Endothelial cell of umbilical vein (primary cell): Measurements from ENCODE around the gene SPG11. TPM values are rescaled to one million over a fixed set of nuclear protein-coding genes. Genes with fewer than 3 reads are reported as not detected.

Experiments
- BruUV-seq: library from RNA; stranded (reverse); fragments of 400-500 nt; replicated peaks from 2 replicates; lab custom pipeline; 2021; lab: Mats Ljungman, UMichigan
- CTCF ChIA-PET: fragments of 300-600, 350-600 bp; sonication (Branson Sonifier 250); formaldehyde crosslinking; loops from one replicate; lab custom pipeline; 2021; ENCODE audit warnings: antibody characterized with exemption, inconsistent platforms; lab: Charles Lee
- POLR2A ChIA-PET: fragments of 300-600, 350-600 bp; sonication (Branson Sonifier 250); formaldehyde crosslinking; loops from one replicate; lab custom pipeline; 2021; ENCODE audit warnings: antibody characterized with exemption, inconsistent platforms; lab: Charles Lee
- DNase-seq: peaks from one replicate; pipeline ENCODE4 v3.0.0-alpha.2; 2011; ENCODE audit warnings: low read depth, low spot score
- FAIRE-seq: peaks from 2 replicates; lab custom pipeline; 2011; peaks lifted over from hg19 to GRCh38; lab: Jason Lieb, UNC
- H2AFZ ChIP-seq: 2 replicates; pipeline ENCODE4 v1.6.0; 2012; ENCODE audit warnings: low read depth, low read length, control low read depth, inconsistent platforms
- H3K27ac ChIP-seq: 2 replicates; pipeline ENCODE4 v1.5.1; 2011; ENCODE audit warnings: low read depth, mild to moderate bottlenecking, control low read depth, low read length, moderate library complexity; ENCODE audit not compliant: insufficient read depth
- H3K27me3 ChIP-seq, 2 experiments: 2 replicates each; pipeline versions ENCODE4 v1.6.0 to v1.6.1; 2011; ENCODE audit warnings: low read length in 2 of 2, mixed read lengths in 1 of 2; ENCODE audit not compliant: control insufficient read depth in 2 of 2, insufficient read depth in 2 of 2
- H3K36me3 ChIP-seq, 2 experiments: 2 replicates in 1 of 2; 3 replicates in 1 of 2; pipeline ENCODE4 v1.5.1; 2011; ENCODE audit warnings: low read length in 2 of 2, mild to moderate bottlenecking in 1 of 2, moderate library complexity in 1 of 2; ENCODE audit not compliant: control insufficient read depth in 2 of 2, insufficient read depth in 2 of 2; ENCODE audit errors: extremely low read depth in 1 of 2
- H3K4me1 ChIP-seq: 3 replicates; pipeline ENCODE4 v1.5.1; 2011; ENCODE audit warnings: mild to moderate bottlenecking, low read length; ENCODE audit not compliant: control insufficient read depth, insufficient read depth; ENCODE audit errors: extremely low read depth
- H3K4me2 ChIP-seq: 2 replicates; pipeline ENCODE4 v1.6.1; 2011; ENCODE audit warnings: low read length, control low read depth, mixed read lengths; ENCODE audit not compliant: insufficient read depth
- H3K4me3 ChIP-seq, 3 experiments: fragments of 200-600 bp in 1 of 3; sonication (generic), shearing (Covaris generic) in 1 of 3; replicated peaks in 1 of 3; 2 replicates each; pipeline ENCODE4 v1.5.1; 2011 to 2016; ENCODE audit warnings: control low read depth in 3 of 3, low read length in 3 of 3, mild to moderate bottlenecking in 2 of 3, inconsistent platforms in 1 of 3, low read depth in 1 of 3, moderate library complexity in 1 of 3; ENCODE audit not compliant: insufficient read depth in 1 of 3
- H3K79me2 ChIP-seq: 2 replicates; pipeline ENCODE4 v1.6.0; 2012; ENCODE audit warnings: low read length, inconsistent platforms; ENCODE audit not compliant: control insufficient read depth, insufficient read depth
- H3K9ac ChIP-seq: replicated peaks from 2 replicates; pipeline ENCODE3; 2011; ENCODE audit warnings: low read length, control low read depth; ENCODE audit not compliant: insufficient read depth; ENCODE audit errors: extremely low read depth
- H3K9me1 ChIP-seq: replicated peaks from 3 replicates; pipeline ENCODE4 v1.6.0; 2011; ENCODE audit warnings: mild to moderate bottlenecking, low read length; ENCODE audit not compliant: control insufficient read depth, insufficient read depth; ENCODE audit errors: extremely low read depth
- H3K9me3 ChIP-seq: replicated peaks from 2 replicates; pipeline ENCODE4 v1.5.1; 2012; ENCODE audit warnings: low read length, inconsistent platforms; ENCODE audit not compliant: control insufficient read depth, insufficient read depth
- H4K20me1 ChIP-seq: replicated peaks from 2 replicates; pipeline ENCODE3; 2011; ENCODE audit warnings: mild to moderate bottlenecking, low read length; ENCODE audit not compliant: control insufficient read depth, insufficient read depth; ENCODE audit errors: extremely low read depth
- EZH2 ChIP-seq: IDR thresholded peaks from 2 replicates; pipeline ENCODE4 v1.6.1; 2012; ENCODE audit warnings: borderline replicate concordance, low read depth, mild to moderate bottlenecking, moderate library complexity, low read length, inconsistent platforms; ENCODE audit not compliant: severe bottlenecking
- FOS ChIP-seq: IDR thresholded peaks from 2 replicates; pipeline ENCODE4 v1.6.1; 2011; ENCODE audit warnings: mild to moderate bottlenecking, low read length, moderate library complexity, borderline replicate concordance; ENCODE audit not compliant: insufficient read depth
- GATA2 ChIP-seq: IDR thresholded peaks from 2 replicates; pipeline ENCODE4 v1.7.0; 2011; ENCODE audit warnings: low read depth, mild to moderate bottlenecking, moderate library complexity, mixed read lengths, low read length; ENCODE audit not compliant: insufficient read length, insufficient read depth
- JUN ChIP-seq: IDR thresholded peaks from 2 replicates; pipeline ENCODE4 v1.6.1; 2011; ENCODE audit warnings: borderline replicate concordance, low read depth; ENCODE audit not compliant: insufficient read length, insufficient read depth
- MYC ChIP-seq: IDR thresholded peaks from one replicate; pipeline ENCODE4 v1.6.1; 2011; ENCODE audit warnings: mild to moderate bottlenecking, low read depth, low read length
- POLR2A ChIP-seq: IDR thresholded peaks from 2 replicates; pipeline ENCODE4 v1.6.1; 2012; ENCODE audit warnings: low read depth, mild to moderate bottlenecking, control low read depth, low read length
- POLR2AphosphoS5 ChIP-seq: IDR thresholded peaks from 2 replicates; pipeline ENCODE4 v1.6.1; 2012; ENCODE audit warnings: low read depth, mild to moderate bottlenecking, control low read depth, low read length, moderate library complexity; ENCODE audit not compliant: insufficient read depth
- dilution Hi-C: fragments of 300-500 bp; cut with MboI; formaldehyde crosslinking; loops from one replicate; pipeline ENCODE4 v1.15.0; 2019; ENCODE audit warnings: low sequenced_read_pairs; ENCODE audit not compliant: extremely low pct_ligation_motif_present
- intact Hi-C: fragments of 100-400 bp; cut with micrococcal nuclease; formaldehyde crosslinking; loops from one replicate; pipeline ENCODE4 v1.10.0; 2022
- polyA plus RNA-seq, 4 experiments: library from polyadenylated mRNA; depleted of rRNA in 3 of 4; stranded (reverse) in 3 of 4; unstranded in 1 of 4; fragments of >200 nt; gene quantifications; 2 replicates each; pipeline versions ENCODE4 v1.2.1 to v1.2.3, GENCODE V29; 2011 to 2012; ENCODE audit warnings: missing spikeins in 1 of 4
- total RNA-seq: library from RNA; stranded (reverse); gene quantifications from 2 replicates; pipeline ENCODE4 v1.2.3, GENCODE V29; 2021
- TF ChIP-seq, protein P1 (sequence below), 2 donors: IDR thresholded peaks; 1 replicate in 1 of 2; 2 replicates in 1 of 2; pipeline ENCODE4 v1.5.1; 2011; ENCODE audit warnings: low read length in 2 of 2, mild to moderate bottlenecking in 2 of 2, moderate library complexity in 2 of 2, control low read depth in 1 of 2, inconsistent platforms in 1 of 2, low read depth in 1 of 2; ENCODE audit not compliant: insufficient read depth in 1 of 2; ENCODE audit errors: extremely low read depth in 1 of 2
- TF ChIP-seq, protein P2 (sequence below): IDR thresholded peaks from 2 replicates; pipeline ENCODE4 v1.6.1; 2011; ENCODE audit not compliant: insufficient read depth, insufficient read length

Gene SPG11
- total and polyA plus RNA-seq, 2 donors (not counting 3 experiments of a cell fraction or from before 2014, with no cell fraction given): 30.7 to 53.5 TPM

DNA sequence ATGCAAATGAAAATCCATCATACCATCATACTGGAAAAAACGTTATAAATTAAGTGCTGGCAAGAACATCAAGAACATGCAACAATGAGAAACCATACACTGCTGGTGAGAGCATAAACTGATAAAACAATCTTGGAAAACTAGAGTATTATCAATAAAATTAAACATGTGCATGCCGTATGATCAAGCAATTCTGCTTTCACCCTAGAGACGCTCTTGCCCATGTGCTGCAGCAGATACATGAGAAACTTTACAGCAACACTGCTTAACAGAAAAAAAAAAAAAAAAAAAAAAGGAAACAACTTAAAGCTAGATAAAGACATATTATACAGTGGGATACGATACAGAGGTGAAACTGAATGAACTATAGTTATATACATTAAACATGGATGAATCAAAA is 21.8 kb downstream of the SPG11 start:
- Histone ChIP-seq H3K4me1 (no peaks in the 10 kb centered on the region), H3K36me3 (no peaks in the 10 kb centered on the region), H4K20me1 (no peaks in the 10 kb centered on the region), H3K27ac (no peak overlapping the region), H3K4me3 (no peak overlapping the region), H3K9ac (no peak overlapping the region), H3K9me1 (no peaks in the 10 kb centered on the region), H3K79me2 (peaks cover 14% of the 10 kb centered on the region), H3K4me2 (no peak overlapping the region), H2AFZ (no peak overlapping the region), H3K27me3 (no peaks in the 10 kb centered on the region), H3K9me3 (no peaks in the 10 kb centered on the region)
- no peak for TF ChIP-seq GATA2
- no peak for TF ChIP-seq POLR2A
- TF ChIP-seq, protein P1, sequence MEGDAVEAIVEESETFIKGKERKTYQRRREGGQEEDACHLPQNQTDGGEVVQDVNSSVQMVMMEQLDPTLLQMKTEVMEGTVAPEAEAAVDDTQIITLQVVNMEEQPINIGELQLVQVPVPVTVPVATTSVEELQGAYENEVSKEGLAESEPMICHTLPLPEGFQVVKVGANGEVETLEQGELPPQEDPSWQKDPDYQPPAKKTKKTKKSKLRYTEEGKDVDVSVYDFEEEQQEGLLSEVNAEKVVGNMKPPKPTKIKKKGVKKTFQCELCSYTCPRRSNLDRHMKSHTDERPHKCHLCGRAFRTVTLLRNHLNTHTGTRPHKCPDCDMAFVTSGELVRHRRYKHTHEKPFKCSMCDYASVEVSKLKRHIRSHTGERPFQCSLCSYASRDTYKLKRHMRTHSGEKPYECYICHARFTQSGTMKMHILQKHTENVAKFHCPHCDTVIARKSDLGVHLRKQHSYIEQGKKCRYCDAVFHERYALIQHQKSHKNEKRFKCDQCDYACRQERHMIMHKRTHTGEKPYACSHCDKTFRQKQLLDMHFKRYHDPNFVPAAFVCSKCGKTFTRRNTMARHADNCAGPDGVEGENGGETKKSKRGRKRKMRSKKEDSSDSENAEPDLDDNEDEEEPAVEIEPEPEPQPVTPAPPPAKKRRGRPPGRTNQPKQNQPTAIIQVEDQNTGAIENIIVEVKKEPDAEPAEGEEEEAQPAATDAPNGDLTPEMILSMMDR (IDR thresholded peaks at IDR 0.05; ENCODE audit: extremely low read depth in 1 of 2, insufficient read depth in 1 of 2, low read depth in 1 of 2, low read length in 2 of 2): no peak
- no peak for TF ChIP-seq EZH2
- no peak for TF ChIP-seq JUN
- no peak for TF ChIP-seq POLR2AphosphoS5
- TF ChIP-seq, protein P2, sequence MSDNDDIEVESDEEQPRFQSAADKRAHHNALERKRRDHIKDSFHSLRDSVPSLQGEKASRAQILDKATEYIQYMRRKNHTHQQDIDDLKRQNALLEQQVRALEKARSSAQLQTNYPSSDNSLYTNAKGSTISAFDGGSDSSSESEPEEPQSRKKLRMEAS: no peak
- TF ChIP-seq FOS: no peak
- TF ChIP-seq MYC: no peak
- no TSS peak for BruUV-seq
- intact Hi-C loops: no loop called here
- no peak for DNase-seq
- ChIA-PET CTCF (interaction anchor here (0.6 to 1.2 kb wide), 3 partner anchors 48 to 394 kb away, joined by 3 read pairs; no protein-coding TSS in a partner anchor), POLR2A (no interaction called here)
- FAIRE-seq: no peak
- dilution Hi-C loops: no loop called here
